ENCODE data around the gene LPIN1. TPM values are rescaled to one million over a fixed set of nuclear protein-coding genes. Genes with fewer than 3 reads are reported as not detected.
A peak's percentile ranks its signal among the peaks of the same experiment; 100 is the strongest.
"Not testable (repeated sequence)": the region's sequence is repeated elsewhere in the genome, so short reads cannot be mapped to it uniquely, and the experiment has no call there.

LPIN1 gene
- total RNA-seq, 2 donors from 2014 or later = 68.6 to 92.9 TPM

GRCh38 chr2:11749646-11750349 is 3.4 kb downstream of the LPIN1 start:
- DNase-seq (ENCODE audit: low spot score in 2 of 2) (no peak), ATAC-seq (no peak)
- H3K9me3 Mint-ChIP-seq = no peaks in the 10 kb centered on the region
- H3K36me3 Mint-ChIP-seq = peaks cover 14 to 19% of the 10 kb centered on the region in 2 donors
- H3K27ac Mint-ChIP-seq = peak overlapping the region; percentile 73 to 89

- Mint-ChIP-seq H3K36me3 (peaks cover 18 to 19% of the 10 kb centered on the region in 2 donors), H3K27ac (peak overlapping the region; percentile 57 to 89)
Measured at GRCh38 chr2:11750422-11750821, 4.0 kb downstream of the LPIN1 start.

GRCh38 chr2:11750917-11751316 is 4.5 kb downstream of the LPIN1 start:
- peak in 1 of 2 donors; percentile 5 for ATAC-seq
- Mint-ChIP-seq H3K27ac (peak overlapping the region; percentile 57 to 89), H3K9me3 (no peaks in the 10 kb centered on the region), H3K36me3 (peaks cover 19 to 22% of the 10 kb centered on the region in 2 donors)
- no peak for DNase-seq (ENCODE audit: low spot score in 2 of 2)

More at GRCh38 chr2:11750422-11750821, 4.0 kb downstream of the LPIN1 start:
- ATAC-seq (peak; percentile 30 to 52), DNase-seq (ENCODE audit: low spot score in 2 of 2) (peak in 1 of 2 donors; percentile 47)
- no peaks in the 10 kb centered on the region for H3K9me3 Mint-ChIP-seq

GRCh38 chr2:11752906-11753305 is 6.5 kb downstream of the LPIN1 start:
- ATAC-seq (no peak), DNase-seq (ENCODE audit: low spot score in 2 of 2) (no peak)
- Mint-ChIP-seq H3K27ac (peak overlapping the region; percentile 94 to 97), H3K9me3 (no peaks in the 10 kb centered on the region), H3K36me3 (peaks cover 9 to 16% of the 10 kb centered on the region in 2 donors)

GRCh38 chr2:11753452-11753885 is 7.0 kb downstream of the LPIN1 start:
- peak; percentile 38 to 43 for ATAC-seq
- no peak for DNase-seq (ENCODE audit: low spot score in 2 of 2)
- Mint-ChIP-seq H3K36me3 (peaks cover 3 to 18% of the 10 kb centered on the region in 2 donors), H3K27ac (peak overlapping the region; percentile 94 to 97), H3K9me3 (no peaks in the 10 kb centered on the region)

GRCh38 chr2:11753886-11754699 is 7.7 kb downstream of the LPIN1 start:
- DNase-seq (ENCODE audit: low spot score in 2 of 2) = peak; percentile 68 to 87
- Mint-ChIP-seq H3K36me3 (peaks cover 2 to 24% of the 10 kb centered on the region in 2 donors), H3K9me3 (no peaks in the 10 kb centered on the region), H3K27ac (peak overlapping the region; percentile 94 to 97)
- ATAC-seq = peak; percentile 80 to 81

- peaks cover 4 to 27% of the 10 kb centered on the region in 2 donors for H3K36me3 Mint-ChIP-seq
- no peaks in the 10 kb centered on the region for H3K9me3 Mint-ChIP-seq
- peak overlapping the region; percentile 94 to 97 for H3K27ac Mint-ChIP-seq
- DNase-seq (ENCODE audit: low spot score in 2 of 2) (no peak), ATAC-seq (no peak)
Measured at GRCh38 chr2:11754700-11755015, 8.2 kb downstream of the LPIN1 start.

GRCh38 chr2:11757101-11757500 is 10.7 kb downstream of the LPIN1 start:
- no peak for DNase-seq (ENCODE audit: low spot score in 2 of 2)
- H3K36me3 Mint-ChIP-seq = peaks cover 4 to 36% of the 10 kb centered on the region in 2 donors

GRCh38 chr2:11758187-11758586 is 11.8 kb downstream of the LPIN1 start:
- peak overlapping the region; percentile 88 to 94 for H3K27ac Mint-ChIP-seq

More at GRCh38 chr2:11757101-11757500, 10.7 kb downstream of the LPIN1 start:
- Mint-ChIP-seq H3K9me3 (no peaks in the 10 kb centered on the region), H3K27ac (peak overlapping the region; percentile 88 to 90)
- no peak for ATAC-seq

GRCh38 chr2:11758647-11759046 is 12.2 kb downstream of the LPIN1 start:
- no peak for DNase-seq (ENCODE audit: low spot score in 2 of 2)
- H3K27ac Mint-ChIP-seq = peak overlapping the region; percentile 46 to 88
- no peak for ATAC-seq
- peaks cover 4 to 43% of the 10 kb centered on the region in 2 donors for H3K36me3 Mint-ChIP-seq
- H3K9me3 Mint-ChIP-seq = no peaks in the 10 kb centered on the region

More at GRCh38 chr2:11758187-11758586, 11.8 kb downstream of the LPIN1 start:
- DNase-seq (ENCODE audit: low spot score in 2 of 2) (no peak), ATAC-seq (no peak)
- Mint-ChIP-seq H3K36me3 (peaks cover 4 to 43% of the 10 kb centered on the region in 2 donors), H3K9me3 (no peaks in the 10 kb centered on the region)

GRCh38 chr2:11759182-11759975 is 12.9 kb downstream of the LPIN1 start:
- not testable (repeated sequence) for DNase-seq (ENCODE audit: low spot score in 2 of 2); ATAC-seq; H3K9me3 Mint-ChIP-seq
- Mint-ChIP-seq H3K27ac (peak overlapping the region; percentile 46 to 88), H3K36me3 (peaks cover 4 to 45% of the 10 kb centered on the region in 2 donors)

GRCh38 chr2:11761259-11761658 is 14.8 kb downstream of the LPIN1 start:
- ATAC-seq = no peak
- H3K27ac Mint-ChIP-seq = peak overlapping the region in 1 of 2 donors; percentile 87
- DNase-seq (ENCODE audit: low spot score in 2 of 2) = no peak
- no peaks in the 10 kb centered on the region for H3K9me3 Mint-ChIP-seq
- H3K36me3 Mint-ChIP-seq = peaks cover 4 to 53% of the 10 kb centered on the region in 2 donors

- ATAC-seq = no peak
- DNase-seq (ENCODE audit: low spot score in 2 of 2) = no peak
- H3K27ac Mint-ChIP-seq = no peak overlapping the region
- peaks cover 4 to 61% of the 10 kb centered on the region in 2 donors for H3K36me3 Mint-ChIP-seq
- H3K9me3 Mint-ChIP-seq = no peaks in the 10 kb centered on the region
Measured at GRCh38 chr2:11762031-11762430, 15.6 kb downstream of the LPIN1 start.

GRCh38 chr2:11762799-11763461 is 16.5 kb downstream of the LPIN1 start:
- Mint-ChIP-seq H3K9me3 (no peaks in the 10 kb centered on the region), H3K27ac (peak overlapping the region in 1 of 2 donors; percentile 74), H3K36me3 (peaks cover 4 to 66% of the 10 kb centered on the region in 2 donors)
- ATAC-seq (no peak), DNase-seq (ENCODE audit: low spot score in 2 of 2) (no peak)

- H3K27ac Mint-ChIP-seq = peak overlapping the region; percentile 55 to 62
- H3K36me3 Mint-ChIP-seq = peaks cover 0 to 53% of the 10 kb centered on the region in 2 donors
- no peak for DNase-seq (ENCODE audit: low spot score in 2 of 2)
Measured at GRCh38 chr2:11764359-11764758, 17.9 kb downstream of the LPIN1 start.

GRCh38 chr2:11764920-11765319 is 18.5 kb downstream of the LPIN1 start:
- no peak for ATAC-seq
- DNase-seq (ENCODE audit: low spot score in 2 of 2) = no peak
- H3K27ac Mint-ChIP-seq = peak overlapping the region in 1 of 2 donors; percentile 62
- H3K36me3 Mint-ChIP-seq = peaks cover 0 to 53% of the 10 kb centered on the region in 2 donors
- H3K9me3 Mint-ChIP-seq = no peaks in the 10 kb centered on the region

More at GRCh38 chr2:11764359-11764758, 17.9 kb downstream of the LPIN1 start:
- H3K9me3 Mint-ChIP-seq = no peaks in the 10 kb centered on the region
- ATAC-seq = no peak

Data from activated naive CD4-positive, alpha-beta T cell treated with anti-CD3 and anti-CD28 coated beads, Interleukin-2, amount 50 U/mL, for 72 hours (primary cell).